ENCODE data around the gene ANXA3. TPM values are rescaled to one million over a fixed set of nuclear protein-coding genes. Genes with fewer than 3 reads are reported as not detected.

Gene ANXA3
- total and polyA plus RNA-seq, 3 donors from 2014 or later = 1.1 to 6.4 (median 3.5) TPM

DNA sequence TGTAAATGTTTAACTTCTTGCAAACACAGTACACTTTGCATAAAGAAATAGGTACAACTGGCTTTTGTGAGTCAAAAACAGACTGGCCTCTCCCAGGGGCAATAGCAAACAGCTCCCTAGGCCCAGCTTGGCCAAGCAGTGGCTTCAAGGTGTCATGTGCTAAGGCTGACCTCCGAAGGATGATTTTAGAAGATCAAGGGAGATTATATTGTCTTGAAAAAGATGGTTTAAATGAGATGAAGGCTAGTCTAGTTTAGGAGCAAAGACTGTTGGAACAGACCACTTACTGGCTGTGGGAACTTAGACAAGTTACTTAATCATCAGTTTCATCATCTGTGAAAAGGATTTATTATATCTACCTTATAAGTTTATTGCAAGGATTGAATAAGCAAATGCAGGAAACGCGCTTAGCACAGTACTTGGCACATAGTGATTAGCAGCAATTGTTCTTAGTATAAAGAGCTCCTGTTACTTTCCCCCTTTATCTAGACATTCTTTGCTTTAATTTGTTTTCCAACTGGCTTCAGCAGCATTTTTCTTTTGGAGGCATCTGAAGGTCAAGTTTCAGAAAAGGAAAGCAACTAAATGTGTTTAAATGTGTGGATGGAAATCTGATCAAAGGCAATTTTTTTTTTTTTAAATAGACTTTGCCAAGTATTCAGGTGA is 17.2 kb downstream of the ANXA3 start:
- H3K36me3 ChIP-seq (ENCODE audit: low read depth, missing control alignments) = no peaks in the 10 kb centered on the region
- no peak overlapping the region for H3K27ac ChIP-seq
- intact Hi-C loops (cut with DNase I; ENCODE audit: low total_unique reads) = no loop called here
- H3K4me3 ChIP-seq = no peak overlapping the region
- DNase-seq = no peak
- TF ChIP-seq, protein P1, sequence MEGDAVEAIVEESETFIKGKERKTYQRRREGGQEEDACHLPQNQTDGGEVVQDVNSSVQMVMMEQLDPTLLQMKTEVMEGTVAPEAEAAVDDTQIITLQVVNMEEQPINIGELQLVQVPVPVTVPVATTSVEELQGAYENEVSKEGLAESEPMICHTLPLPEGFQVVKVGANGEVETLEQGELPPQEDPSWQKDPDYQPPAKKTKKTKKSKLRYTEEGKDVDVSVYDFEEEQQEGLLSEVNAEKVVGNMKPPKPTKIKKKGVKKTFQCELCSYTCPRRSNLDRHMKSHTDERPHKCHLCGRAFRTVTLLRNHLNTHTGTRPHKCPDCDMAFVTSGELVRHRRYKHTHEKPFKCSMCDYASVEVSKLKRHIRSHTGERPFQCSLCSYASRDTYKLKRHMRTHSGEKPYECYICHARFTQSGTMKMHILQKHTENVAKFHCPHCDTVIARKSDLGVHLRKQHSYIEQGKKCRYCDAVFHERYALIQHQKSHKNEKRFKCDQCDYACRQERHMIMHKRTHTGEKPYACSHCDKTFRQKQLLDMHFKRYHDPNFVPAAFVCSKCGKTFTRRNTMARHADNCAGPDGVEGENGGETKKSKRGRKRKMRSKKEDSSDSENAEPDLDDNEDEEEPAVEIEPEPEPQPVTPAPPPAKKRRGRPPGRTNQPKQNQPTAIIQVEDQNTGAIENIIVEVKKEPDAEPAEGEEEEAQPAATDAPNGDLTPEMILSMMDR (IDR thresholded peaks at IDR 0.05) = no peak
- no peak for TF ChIP-seq POLR2A (IDR thresholded peaks at IDR 0.05)
- WGBS, 2 donors = 42 to 61% methylated on average over 3 of the region's 3 CpGs
- H3K9me3 ChIP-seq = no peaks in the 10 kb centered on the region
- H3K27me3 ChIP-seq = no peaks in the 10 kb centered on the region
- peaks cover 2% of the 10 kb centered on the region for H3K4me1 ChIP-seq

DNA sequence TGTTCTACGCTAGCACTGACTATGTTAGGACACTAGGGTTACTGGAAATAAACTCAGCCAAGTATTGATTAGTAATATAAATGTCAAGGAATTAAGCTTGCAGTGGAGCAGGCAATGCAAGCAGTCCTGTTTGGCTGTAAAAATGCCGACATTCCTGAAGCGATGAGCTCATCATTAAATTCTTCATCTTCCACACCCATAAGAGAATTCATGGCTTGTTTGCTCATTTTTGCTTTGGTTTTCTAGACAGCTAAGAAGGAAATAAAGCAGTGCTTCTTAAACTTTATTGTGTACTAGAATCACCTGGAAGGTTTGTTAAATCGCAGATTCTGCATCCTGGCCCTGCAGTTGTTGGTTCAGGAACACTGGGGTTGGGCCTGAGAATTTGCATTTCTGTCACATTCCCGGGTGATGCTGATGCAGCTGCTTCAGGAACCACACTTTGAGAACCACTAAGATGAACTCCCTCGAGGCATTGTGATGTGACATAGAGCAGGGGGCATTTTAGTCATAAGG is 17.8 kb downstream of the ANXA3 start:
- intact Hi-C loops (cut with DNase I; ENCODE audit: low total_unique reads) = no loop called here
- WGBS, 2 donors = 56% methylated on average over 6 of the region's 6 CpGs
- H3K27me3 ChIP-seq = no peaks in the 10 kb centered on the region
- no peaks in the 10 kb centered on the region for H3K9me3 ChIP-seq
- TF ChIP-seq POLR2A (IDR thresholded peaks at IDR 0.05) = no peak
- TF ChIP-seq, protein P1 (IDR thresholded peaks at IDR 0.05) = no peak
- H3K27ac ChIP-seq = no peak overlapping the region
- H3K36me3 ChIP-seq (ENCODE audit: low read depth, missing control alignments) = no peaks in the 10 kb centered on the region
- DNase-seq = no peak
- H3K4me3 ChIP-seq = no peak overlapping the region
- peaks cover 2% of the 10 kb centered on the region for H3K4me1 ChIP-seq

DNA sequence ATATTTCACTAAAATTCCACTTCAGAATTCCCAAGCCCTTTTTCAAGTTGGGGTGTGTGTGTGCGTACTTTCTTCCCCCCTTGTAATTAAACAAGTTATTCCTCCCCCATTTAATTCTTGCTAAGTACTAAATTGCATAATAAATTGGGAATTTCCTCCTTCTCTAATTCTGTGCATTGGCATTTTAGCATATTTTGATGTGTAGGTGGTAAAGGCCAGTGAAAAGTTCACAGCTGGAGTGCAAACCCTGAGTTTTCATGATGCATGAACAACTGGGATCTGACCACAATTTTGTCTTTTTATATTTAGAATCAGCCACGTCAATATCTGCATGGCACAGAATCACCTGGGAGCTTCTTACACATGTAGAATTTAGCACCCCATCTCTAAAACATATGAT is 18.5 kb downstream of the ANXA3 start:
- H3K4me1 ChIP-seq = peaks cover 2% of the 10 kb centered on the region
- H3K27me3 ChIP-seq = no peaks in the 10 kb centered on the region
- no peak overlapping the region for H3K27ac ChIP-seq
- no peak overlapping the region for H3K4me3 ChIP-seq
- WGBS, 2 donors = 75 to 88% methylated on average over 2 of the region's 2 CpGs
- no peaks in the 10 kb centered on the region for H3K9me3 ChIP-seq
- no peak for DNase-seq
- no peak for TF ChIP-seq POLR2A (IDR thresholded peaks at IDR 0.05)
- TF ChIP-seq, protein P1 (IDR thresholded peaks at IDR 0.05) = no peak
- intact Hi-C loops (cut with DNase I; ENCODE audit: low total_unique reads) = no loop called here
- no peaks in the 10 kb centered on the region for H3K36me3 ChIP-seq (ENCODE audit: low read depth, missing control alignments)

DNA sequence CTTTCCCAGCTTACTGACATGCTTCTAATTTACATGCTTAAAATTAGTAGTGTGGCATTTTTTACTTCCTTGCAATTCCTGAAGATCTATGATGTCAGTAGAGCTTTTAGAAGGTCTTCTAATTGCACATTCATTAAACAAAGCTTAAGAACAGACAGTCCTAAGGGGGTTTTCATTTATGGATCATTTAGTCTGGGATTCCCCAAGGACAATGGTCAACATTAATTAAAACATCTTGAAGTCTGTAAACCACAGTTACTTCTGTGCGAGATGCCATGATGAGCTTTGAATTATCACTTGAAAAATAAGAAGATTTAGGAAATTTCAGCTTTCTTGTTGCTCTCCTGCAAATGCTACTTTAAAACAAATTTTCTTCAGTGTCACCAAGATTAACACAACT is 20.2 kb downstream of the ANXA3 start:
- WGBS, 2 donors = 80 to 91% methylated on average over 1 of the region's 1 CpG
- Histone ChIP-seq H3K36me3 (ENCODE audit: low read depth, missing control alignments) (no peaks in the 10 kb centered on the region), H3K4me3 (no peak overlapping the region), H3K27me3 (no peaks in the 10 kb centered on the region), H3K27ac (no peak overlapping the region), H3K9me3 (no peaks in the 10 kb centered on the region), H3K4me1 (peaks cover 2% of the 10 kb centered on the region)
- TF ChIP-seq, protein P1 (IDR thresholded peaks at IDR 0.05) = no peak
- no peak for TF ChIP-seq POLR2A (IDR thresholded peaks at IDR 0.05)
- no peak for DNase-seq
- intact Hi-C loops (cut with DNase I; ENCODE audit: low total_unique reads) = no loop called here
